IMR-90 (cell line): Measurements from ENCODE around the gene ANGEL1.

Experiments
- BHLHE40 ChIP-seq: fragments of 150-350 bp; IDR thresholded peaks from 2 replicates; pipeline ENCODE4 v1.6.1; 2016; ENCODE audit warnings: mild to moderate bottlenecking, low read depth, low read length
- CTCF ChIP-seq: conservative IDR thresholded peaks from 2 replicates; pipeline ENCODE4 v1.5.1; 2012; ENCODE audit warnings: mild to moderate bottlenecking, low read depth, low read length, improper control_type of control experiment
- FOS ChIP-seq: fragments of 150-350 bp; IDR thresholded peaks from 2 replicates; pipeline ENCODE4 v1.6.1; 2016; ENCODE audit warnings: low read depth, low read length
- MAFK ChIP-seq: IDR thresholded peaks from 2 replicates; pipeline ENCODE4 v1.6.1; 2012; ENCODE audit warnings: low read depth, low read length, improper control_type of control experiment
- MXI1 ChIP-seq: IDR thresholded peaks from 2 replicates; pipeline ENCODE4 v1.6.1; 2012; ENCODE audit warnings: low read depth, mild to moderate bottlenecking, low read length, moderate library complexity, borderline replicate concordance
- NFE2L2 ChIP-seq: fragments of 150-350 bp; IDR thresholded peaks from 2 replicates; pipeline ENCODE4 v1.6.1; 2016; ENCODE audit warnings: low read depth, mild to moderate bottlenecking, low read length
- POLR2A ChIP-seq: IDR thresholded peaks from 2 replicates; pipeline ENCODE4 v1.6.1; 2012; ENCODE audit warnings: mild to moderate bottlenecking, low read depth, low read length
- SMC3 ChIP-seq: fragments of 150-350 bp; IDR thresholded peaks from 2 replicates; pipeline ENCODE4 v1.6.1; 2016; ENCODE audit warnings: low read depth, mild to moderate bottlenecking, antibody characterized with exemption, low read length, moderate library complexity

GRCh38 chr14:76741074-76741473, 71.6 kb downstream of the ANGEL1 start:
- TF ChIP-seq CTCF (no peak), POLR2A (no peak), MXI1 (no peak), SMC3 (no peak), MAFK (no peak), FOS (no peak), BHLHE40 (no peak), NFE2L2 (no peak)
